Coronary artery (tissue), 2 donors: ENCODE measurements around the gene PTPRH.

Experiments used
- DNase-seq: peaks from one replicate; pipeline ENCODE4 v3.0.0-alpha.2; 2017; ENCODE audit warnings: low spot score
- H3K27ac ChIP-seq, 2 donors: fragments of 200-600 bp; sonication (generic); one replicate each; pipeline ENCODE4 v1.5.1; 2016 to 2019
- H3K4me3 ChIP-seq: fragments of 200-600 bp; sonication (generic); 2 replicates; pipeline ENCODE4 v1.5.1; 2016; ENCODE audit warnings: mild to moderate bottlenecking, moderate library complexity
- CTCF ChIP-seq: fragments of 200-600 bp; sonication (generic); IDR thresholded peaks from one replicate; pipeline ENCODE4 v1.5.1; 2019; ENCODE audit warnings: antibody characterized with exemption

Gene PTPRH

DNA sequence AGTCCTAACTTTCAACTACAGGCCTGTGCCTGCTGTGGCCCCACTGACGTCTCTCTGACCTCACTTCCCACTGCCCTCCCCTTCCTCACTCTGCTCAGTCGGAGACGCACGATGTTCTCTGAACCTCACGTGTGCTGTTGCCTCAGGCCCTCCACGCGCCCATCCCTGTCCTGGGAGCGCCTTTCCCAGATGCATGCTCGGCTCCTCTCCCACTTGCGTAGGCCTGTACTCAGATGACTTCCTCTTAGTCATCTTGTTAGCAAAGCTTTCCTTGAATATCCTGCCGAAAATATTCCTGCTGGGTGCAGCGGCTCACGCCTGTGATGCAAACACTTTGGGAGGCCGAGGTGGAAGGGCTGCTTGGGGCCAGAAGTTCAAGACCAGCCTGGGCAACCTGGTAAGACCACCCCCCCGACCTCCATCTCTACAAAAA, 19.9 kb downstream of the PTPRH start:
- TF ChIP-seq CTCF: no peak
- Histone ChIP-seq H3K4me3 (no peak overlapping the region), H3K27ac (no peak overlapping the region)
- no peak for DNase-seq

GRCh38 chr19:55188625-55189024, 20.7 kb downstream of the PTPRH start:
- no peak overlapping the region for H3K4me3 ChIP-seq
- DNase-seq: no peak
- TF ChIP-seq CTCF: no peak
- peak overlapping the region in 1 of 2 donors; percentile 53 for H3K27ac ChIP-seq

DNA sequence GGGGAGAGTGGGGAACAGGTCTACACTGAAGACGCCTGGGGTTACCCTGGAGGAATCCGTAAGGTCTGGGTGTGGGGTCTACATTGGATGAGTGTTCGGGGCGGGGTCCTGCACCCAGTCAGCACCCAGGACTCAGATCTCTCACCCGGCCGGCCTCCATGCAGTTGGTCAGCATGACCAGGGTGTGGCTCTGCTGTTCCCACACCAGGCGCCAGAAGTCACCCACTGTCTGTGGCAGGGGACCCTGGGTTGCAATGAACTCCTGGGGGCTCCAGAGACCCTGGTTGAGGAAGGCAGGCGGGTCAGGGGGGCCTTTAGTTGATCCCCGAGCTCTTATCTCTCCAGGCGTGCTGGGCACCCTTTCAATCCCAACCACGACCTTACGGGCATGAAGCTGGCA, 23.2 kb downstream of the PTPRH start:
- Histone ChIP-seq H3K4me3 (no peak overlapping the region), H3K27ac (no peak overlapping the region)
- no peak for DNase-seq
- TF ChIP-seq CTCF: no peak

DNA sequence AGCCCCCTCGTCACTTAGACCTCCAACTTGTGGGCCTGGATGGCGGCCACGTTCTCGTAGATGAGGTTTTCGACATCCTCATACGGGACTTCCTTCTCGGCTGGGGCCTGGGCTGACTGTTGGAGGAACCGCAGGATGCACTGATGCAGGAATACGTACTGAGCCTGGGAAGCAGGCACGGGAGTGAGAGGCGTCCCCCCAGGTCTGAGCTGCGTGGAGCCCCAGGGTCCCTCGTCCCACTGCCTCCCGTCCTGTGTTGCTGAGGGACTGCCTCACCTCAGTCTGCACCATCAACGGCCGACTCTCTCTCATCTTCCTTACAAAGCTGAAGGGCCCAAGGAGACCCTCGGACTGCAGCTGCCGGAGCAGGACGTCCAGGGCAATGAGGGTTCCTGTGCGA, 27.6 kb downstream of the PTPRH start:
- TF ChIP-seq CTCF: no peak
- Histone ChIP-seq H3K4me3 (no peak overlapping the region), H3K27ac (no peak overlapping the region)
- DNase-seq: no peak

- DNase-seq: no peak
- no peak for TF ChIP-seq CTCF
- Histone ChIP-seq H3K4me3 (peak within 1 kb of the TSS; percentile 59), H3K27ac (no peak within 1 kb of the TSS)
Observed at GRCh38 chr19:55179606-55180484, 29.5 kb downstream of the PTPRH start, which contains the start of gene SYT5. Gene SYT5, minus strand, starts transcription at chr19:55180289. Its CDS starts 1,248 bp downstream, at chr19:55179041.

GRCh38 chr19:55178781-55179599, 30.3 kb downstream of the PTPRH start:
- peak overlapping the region; percentile 59 for H3K4me3 ChIP-seq
- no peak for TF ChIP-seq CTCF
- H3K27ac ChIP-seq: no peak overlapping the region
- DNase-seq: no peak
